Lower leg skin (tissue), 4 donors: ENCODE results near the gene DMKN. TPM values are rescaled to one million over a fixed set of nuclear protein-coding genes. Genes with fewer than 3 reads are reported as not detected.

Experiments used
- DNase-seq, 2 donors: peaks; one replicate each; pipeline ENCODE4 v3.0.0-alpha.2; 2019; ENCODE audit warnings: low spot score in 2 of 2
- H3K4me3 ChIP-seq: fragments of 200-600 bp; sonication (generic); 2 replicates; pipeline ENCODE4 v1.5.1; 2017; ENCODE audit warnings: mild to moderate bottlenecking, low read depth; ENCODE audit not compliant: poor library complexity, severe bottlenecking
- POLR2A ChIP-seq, 2 donors: fragments of 450-650 bp; IDR thresholded peaks; one replicate each; pipeline ENCODE4 v1.6.1; 2016 to 2017; ENCODE audit warnings: antibody characterized with exemption in 2 of 2, mild to moderate bottlenecking in 1 of 2, moderate library complexity in 1 of 2
- WGBS, 2 donors: methylation state at CpG; one replicate each; pipeline ENCODE4 v1.1.5; 2018; 5-methylcytosine and 5-hydroxymethylcytosine counted together
- intact Hi-C: fragments of 100-400 bp; cut with DNase I; formaldehyde crosslinking; loops from one replicate; pipeline ENCODE4 v1.15.0; 2023; ENCODE audit warnings: low total_unique reads
- total RNA-seq, 4 donors: library from RNA; depleted of rRNA; stranded (reverse); fragments of >200 nt; gene quantifications; one replicate each; pipeline ENCODE4 v1.1.0, GENCODE V29; 2016
- TF ChIP-seq, protein P1 (sequence below), 3 donors: fragments of 450-650 bp; IDR thresholded peaks; one replicate each; pipeline ENCODE4 v1.5.1; 2016; ENCODE audit warnings: antibody characterized with exemption in 3 of 3, mild to moderate bottlenecking in 3 of 3, moderate library complexity in 2 of 3

The DMKN gene
- total RNA-seq, 4 donors from 2014 or later, result 5,221 to 8,616 (median 5,967) TPM

DNA sequence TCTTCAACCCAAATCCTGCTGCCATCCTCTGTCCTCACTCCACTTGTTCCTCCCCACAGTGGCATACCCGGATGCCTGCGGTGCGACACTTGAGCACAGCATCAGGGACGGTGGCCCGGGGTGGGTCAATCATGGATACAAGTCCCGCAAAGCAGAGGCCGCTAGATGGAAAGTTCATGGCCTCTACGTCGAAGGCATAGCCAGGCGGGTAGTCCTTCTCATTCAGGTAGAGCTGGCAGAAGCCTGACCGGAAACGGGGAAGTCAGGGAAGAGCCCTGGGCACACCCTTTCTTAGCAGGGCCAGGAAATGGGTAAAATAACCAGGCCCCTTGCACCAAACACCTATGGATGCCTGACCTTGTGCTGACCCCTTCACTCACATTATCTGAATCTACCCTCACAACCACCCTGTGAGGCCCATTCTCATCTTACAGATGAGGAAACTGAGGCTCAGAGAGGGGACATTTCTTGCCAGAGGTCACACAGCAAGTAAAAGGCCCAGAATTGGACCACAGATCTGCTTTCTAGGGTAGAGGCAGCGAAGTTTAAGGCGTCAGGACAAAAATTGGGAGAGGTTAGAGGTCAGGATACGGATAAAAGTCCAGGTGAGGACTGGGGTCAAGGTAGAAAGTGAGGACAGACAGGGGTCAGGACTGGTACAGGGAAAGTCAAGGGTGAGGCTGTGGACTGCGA, 43.5 kb upstream of the DMKN start:
- H3K4me3 ChIP-seq, result no peak overlapping the region
- DNase-seq, result no peak
- WGBS, 2 donors, result 81 to 87% methylated on average over 16 of the region's 16 CpGs
- intact Hi-C loops, result no loop called here
- TF ChIP-seq, protein P1, sequence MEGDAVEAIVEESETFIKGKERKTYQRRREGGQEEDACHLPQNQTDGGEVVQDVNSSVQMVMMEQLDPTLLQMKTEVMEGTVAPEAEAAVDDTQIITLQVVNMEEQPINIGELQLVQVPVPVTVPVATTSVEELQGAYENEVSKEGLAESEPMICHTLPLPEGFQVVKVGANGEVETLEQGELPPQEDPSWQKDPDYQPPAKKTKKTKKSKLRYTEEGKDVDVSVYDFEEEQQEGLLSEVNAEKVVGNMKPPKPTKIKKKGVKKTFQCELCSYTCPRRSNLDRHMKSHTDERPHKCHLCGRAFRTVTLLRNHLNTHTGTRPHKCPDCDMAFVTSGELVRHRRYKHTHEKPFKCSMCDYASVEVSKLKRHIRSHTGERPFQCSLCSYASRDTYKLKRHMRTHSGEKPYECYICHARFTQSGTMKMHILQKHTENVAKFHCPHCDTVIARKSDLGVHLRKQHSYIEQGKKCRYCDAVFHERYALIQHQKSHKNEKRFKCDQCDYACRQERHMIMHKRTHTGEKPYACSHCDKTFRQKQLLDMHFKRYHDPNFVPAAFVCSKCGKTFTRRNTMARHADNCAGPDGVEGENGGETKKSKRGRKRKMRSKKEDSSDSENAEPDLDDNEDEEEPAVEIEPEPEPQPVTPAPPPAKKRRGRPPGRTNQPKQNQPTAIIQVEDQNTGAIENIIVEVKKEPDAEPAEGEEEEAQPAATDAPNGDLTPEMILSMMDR (IDR thresholded peaks at IDR 0.05), result no peak
- TF ChIP-seq POLR2A (IDR thresholded peaks at IDR 0.05), result no peak

DNA sequence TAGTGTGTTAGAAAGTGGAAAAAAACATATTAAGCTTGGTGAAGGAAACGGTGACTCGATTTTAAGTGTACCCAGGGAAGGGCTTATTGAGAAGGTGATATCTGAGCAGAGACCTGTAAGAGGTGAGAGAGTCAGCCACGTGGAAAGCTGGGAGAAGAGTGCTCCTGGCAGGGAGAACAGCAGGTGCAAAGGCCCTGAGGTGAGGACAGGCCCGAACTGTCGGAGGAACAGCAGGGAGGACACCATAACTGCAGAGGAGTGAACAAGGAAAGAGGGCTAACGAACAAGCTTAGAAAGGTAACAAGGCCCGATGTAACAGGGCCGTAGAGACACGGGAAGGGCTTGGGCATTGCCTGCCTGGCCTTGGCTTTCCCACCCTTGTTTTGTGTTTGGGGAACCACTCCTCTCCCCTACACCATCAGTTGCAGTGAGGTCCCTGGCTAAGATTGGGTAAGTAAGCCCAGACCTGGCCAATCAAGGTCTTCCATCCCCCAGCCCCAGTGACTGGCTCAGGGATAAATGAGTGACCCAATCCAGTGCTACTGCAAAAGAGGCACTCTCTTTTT, 42.7 kb upstream of the DMKN start:
- H3K4me3 ChIP-seq, result no peak overlapping the region
- TF ChIP-seq, protein P1 (IDR thresholded peaks at IDR 0.05), result no peak
- no peak for TF ChIP-seq POLR2A (IDR thresholded peaks at IDR 0.05)
- intact Hi-C loops, result no loop called here
- WGBS, 2 donors, result 83 to 88% methylated on average over 9 of the region's 9 CpGs
- DNase-seq, result no peak

DNA sequence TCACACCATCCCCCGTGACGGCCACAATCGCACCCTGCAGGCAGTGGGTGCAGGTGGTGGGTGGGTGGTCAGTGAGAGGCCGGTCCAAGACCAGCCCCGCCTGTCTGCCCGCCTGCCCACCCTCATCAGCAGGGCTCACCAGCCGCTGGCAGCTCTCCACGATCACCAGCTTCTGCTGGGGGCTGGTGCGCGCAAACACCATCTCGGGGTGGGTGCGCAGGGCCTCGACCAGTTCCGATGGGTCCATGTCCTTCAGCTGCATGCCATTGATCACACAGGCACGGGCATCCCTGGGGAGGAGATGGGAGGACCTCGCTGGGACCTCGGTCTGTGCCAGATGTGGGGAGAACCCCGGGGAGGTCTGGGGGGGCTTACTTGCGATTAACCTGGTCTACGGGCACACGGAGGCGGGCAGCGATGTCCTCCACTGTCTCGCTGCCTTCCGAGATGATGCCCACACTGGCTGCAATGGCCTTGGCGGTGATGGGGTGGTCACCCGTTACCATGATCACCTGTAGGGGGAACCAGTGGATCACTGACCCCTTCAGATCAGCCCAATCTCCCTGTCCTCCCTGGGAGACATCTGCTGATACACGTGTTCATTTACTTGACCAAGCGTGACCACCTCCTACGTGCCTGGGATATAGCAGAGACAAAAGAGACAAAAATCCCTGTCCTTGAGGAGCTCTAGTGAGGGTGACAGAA, 42.0 kb upstream of the DMKN start:
- TF ChIP-seq, protein P1 (IDR thresholded peaks at IDR 0.05), result no peak
- TF ChIP-seq POLR2A (IDR thresholded peaks at IDR 0.05), result no peak
- 71 to 76% methylated on average over 26 to 30 of the region's 30 CpGs for WGBS, 2 donors
- H3K4me3 ChIP-seq, result no peak overlapping the region
- intact Hi-C loops, result no loop called here
- no peak for DNase-seq

DNA sequence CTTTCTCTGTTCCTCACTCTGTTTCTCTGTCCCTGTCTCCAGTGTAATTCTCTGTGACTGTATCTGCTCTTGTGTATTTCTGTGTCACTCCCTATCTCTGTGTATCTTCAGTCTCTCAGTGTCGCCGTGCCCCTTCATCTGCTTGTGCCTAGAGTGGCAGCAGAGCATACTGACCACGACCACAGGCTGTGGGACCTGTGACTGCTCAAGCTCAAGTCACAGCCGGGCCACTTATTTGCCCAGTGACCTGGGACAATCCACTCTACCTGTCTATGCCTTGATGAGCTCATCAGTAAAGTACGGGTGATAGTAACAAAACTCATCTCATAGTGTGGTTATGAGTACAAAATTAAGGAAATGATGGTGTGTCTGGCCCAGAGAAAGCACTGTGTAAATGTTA, 40.6 kb upstream of the DMKN start:
- 58 to 72% methylated on average over 5 of the region's 5 CpGs for WGBS, 2 donors
- DNase-seq, result no peak
- no peak overlapping the region for H3K4me3 ChIP-seq
- intact Hi-C loops, result no loop called here
- no peak for TF ChIP-seq POLR2A (IDR thresholded peaks at IDR 0.05)
- TF ChIP-seq, protein P1 (IDR thresholded peaks at IDR 0.05), result no peak

DNA sequence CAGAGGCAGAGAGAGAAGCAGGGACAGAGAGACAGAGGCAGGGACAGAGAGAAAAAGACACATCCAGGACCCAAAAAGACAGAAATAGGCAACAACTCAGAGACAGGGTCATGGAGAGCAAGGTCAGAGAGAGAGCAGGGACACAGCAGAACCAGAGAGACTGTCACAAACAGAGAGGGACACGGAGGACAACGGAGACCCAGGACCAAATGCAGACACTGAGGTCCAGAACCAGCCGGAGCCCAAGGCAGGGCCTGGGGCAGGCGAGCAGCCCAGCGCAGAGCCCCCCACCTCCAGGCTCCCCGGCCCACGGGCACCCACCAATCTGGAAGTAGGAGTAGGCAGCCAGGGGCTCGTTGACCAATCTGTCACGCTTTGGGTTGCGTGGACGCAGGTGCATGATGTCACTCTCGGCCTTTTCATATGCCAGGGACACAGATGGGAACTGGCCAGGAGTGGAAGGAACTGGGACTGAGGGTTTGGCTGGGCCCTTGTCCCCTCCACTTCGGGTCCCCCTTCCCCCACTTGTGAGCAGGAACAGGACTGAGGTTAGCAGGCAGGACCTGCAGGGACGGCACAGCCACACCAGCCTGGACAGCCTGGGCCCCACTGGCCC, 40.0 kb upstream of the DMKN start:
- intact Hi-C loops, result no loop called here
- no peak for DNase-seq
- TF ChIP-seq POLR2A (IDR thresholded peaks at IDR 0.05), result no peak
- TF ChIP-seq, protein P1 (IDR thresholded peaks at IDR 0.05), result no peak
- H3K4me3 ChIP-seq, result no peak overlapping the region
- WGBS, 2 donors, result 72 to 79% methylated on average over 14 of the region's 14 CpGs
